RKO (cell line): ENCODE results near the gene OR51E2.

Source experiments
- DNase-seq: peaks from one replicate; pipeline ENCODE4 v3.0.0-alpha.2; 2016; ENCODE audit warnings: low spot score

Gene OR51E2

GRCh38 chr11:4662876-4663275 lies 34.8 kb downstream of the OR51E2 start:
- DNase-seq = no peak

GRCh38 chr11:4658629-4659445 lies 38.8 kb downstream of the OR51E2 start:
- no peak for DNase-seq

- DNase-seq = no peak
Measured at GRCh38 chr11:4654635-4655369, 42.9 kb downstream of the OR51E2 start.

- DNase-seq = no peak
Measured at GRCh38 chr11:4647766-4648165, 49.9 kb downstream of the OR51E2 start.

- DNase-seq = no peak
Measured at GRCh38 chr11:4645974-4646373, 51.7 kb downstream of the OR51E2 start.

GRCh38 chr11:4644233-4644632 lies 53.4 kb downstream of the OR51E2 start:
- DNase-seq = no peak

- no peak for DNase-seq
Measured at GRCh38 chr11:4643682-4644081, 54.0 kb downstream of the OR51E2 start, which contains the start of gene OR51E1. TSS of gene OR51E1 (plus strand) at chr11:4643982. CDS start at chr11:4652527, 8,545 bp downstream.

GRCh38 chr11:4643076-4643475 lies 54.6 kb downstream of the OR51E2 start:
- DNase-seq = no peak

- DNase-seq = no peak
Measured at GRCh38 chr11:4642043-4642442, 55.6 kb downstream of the OR51E2 start.

GRCh38 chr11:4641501-4641900 lies 56.2 kb downstream of the OR51E2 start:
- DNase-seq = no peak

- no peak for DNase-seq
Measured at GRCh38 chr11:4639931-4640330, 57.7 kb downstream of the OR51E2 start.

- no peak for DNase-seq
Measured at GRCh38 chr11:4637662-4638047, 60.0 kb downstream of the OR51E2 start.

GRCh38 chr11:4636962-4637661 lies 60.5 kb downstream of the OR51E2 start, which contains the start of gene OR51D1:
TSS of gene OR51D1 (plus strand) at chr11:4637477. CDS start at chr11:4639791, 2,314 bp downstream.
- DNase-seq = peak; percentile 58

GRCh38 chr11:4636136-4636535 lies 61.5 kb downstream of the OR51E2 start:
- no peak for DNase-seq
